Neural cell (in vitro differentiated cells): ENCODE measurements around the gene PGAP3. TPM values are rescaled to one million over a fixed set of nuclear protein-coding genes. Genes with fewer than 3 reads are reported as not detected.

Experiments
- H2AFZ ChIP-seq: fragments of 200-600, 300-800 bp; sonication (generic), shearing (Covaris generic); 2 replicates; pipeline ENCODE4 v1.6.0; 2014; ENCODE audit warnings: low read depth, mild to moderate bottlenecking, antibody characterized with exemption, low read length, moderate library complexity
- H3F3A ChIP-seq: fragments of 200-600 bp; shearing (Covaris generic); 2 replicates; pipeline ENCODE4 v1.6.1; 2016; ENCODE audit warnings: mild to moderate bottlenecking, moderate library complexity, mixed read lengths, antibody characterized with exemption, low read length; ENCODE audit not compliant: insufficient read depth, poor library complexity, severe bottlenecking
- H3K27ac ChIP-seq: fragments of 200-600, 300-800 bp; sonication (generic), shearing (Covaris generic); 2 replicates; pipeline ENCODE4 v1.5.1; 2014; ENCODE audit warnings: mild to moderate bottlenecking, low read length, moderate library complexity
- H3K27me3 ChIP-seq: fragments of 300-800, 200-600 bp; sonication (generic), shearing (Covaris generic); 2 replicates; pipeline ENCODE4 v1.6.0; 2014; ENCODE audit warnings: mild to moderate bottlenecking, low read depth, low read length, moderate library complexity; ENCODE audit not compliant: insufficient read depth
- H3K36me3 ChIP-seq: fragments of 300-800, 200-600 bp; sonication (generic), shearing (Covaris generic); 2 replicates; pipeline ENCODE4 v1.5.1; 2014; ENCODE audit warnings: mild to moderate bottlenecking, antibody characterized with exemption, low read length, moderate library complexity; ENCODE audit not compliant: insufficient read depth
- H3K4me2 ChIP-seq: fragments of 300-800, 200-600 bp; sonication (generic), shearing (Covaris generic); 2 replicates; pipeline ENCODE4 v1.6.0; 2014; ENCODE audit warnings: mild to moderate bottlenecking, low read length
- H3K4me3 ChIP-seq: fragments of 300-800, 200-600 bp; sonication (generic), shearing (Covaris generic); 2 replicates; pipeline ENCODE4 v1.5.1; 2014; ENCODE audit warnings: mild to moderate bottlenecking, low read length, moderate library complexity
- H3K79me2 ChIP-seq: fragments of 200-600 bp; shearing (Covaris generic); replicated peaks from 2 replicates; pipeline ENCODE4 v1.6.0; 2014; ENCODE audit warnings: mild to moderate bottlenecking, low read length, moderate library complexity; ENCODE audit not compliant: insufficient read depth
- H3K9ac ChIP-seq: fragments of 300-800, 200-600 bp; sonication (generic), shearing (Covaris generic); 2 replicates; pipeline ENCODE4 v1.6.1; 2016; ENCODE audit warnings: mild to moderate bottlenecking, low read length, mixed read lengths
- H3K9me2 ChIP-seq: fragments of 200-600 bp; shearing (Covaris generic); 2 replicates; pipeline ENCODE4 v1.6.1; 2016; ENCODE audit warnings: mild to moderate bottlenecking, low read length, mixed read lengths; ENCODE audit not compliant: insufficient read depth
- H3K9me3 ChIP-seq: fragments of 200-600, 300-800 bp; sonication (generic), shearing (Covaris generic); 2 replicates; pipeline ENCODE4 v1.6.1; 2016; ENCODE audit warnings: mild to moderate bottlenecking, mixed run types, low read length, moderate library complexity, mixed read lengths
- H4K20me1 ChIP-seq: fragments of 200-600 bp; shearing (Covaris generic); 2 replicates; pipeline ENCODE4 v1.6.1; 2016; ENCODE audit warnings: mild to moderate bottlenecking, mixed run types; ENCODE audit not compliant: insufficient read depth
- CTCF ChIP-seq: fragments of 450-650 bp; IDR thresholded peaks from 2 replicates; pipeline ENCODE4 v1.5.1; 2014; ENCODE audit warnings: antibody characterized with exemption, mild to moderate bottlenecking, moderate library complexity; ENCODE audit not compliant: poor library complexity, severe bottlenecking
- EP300 ChIP-seq: fragments of 450-650 bp; conservative IDR thresholded peaks from 2 replicates; pipeline ENCODE4 v1.6.1; 2014; ENCODE audit warnings: antibody characterized with exemption, mild to moderate bottlenecking, moderate library complexity; ENCODE audit not compliant: poor library complexity, severe bottlenecking
- EZH2 ChIP-seq: fragments of 200-600, 300-800 bp; shearing (Covaris generic), sonication (generic); IDR thresholded peaks from 2 replicates; pipeline ENCODE4 v1.6.1; 2014; ENCODE audit warnings: antibody characterized with exemption, low read length, borderline replicate concordance, mild to moderate bottlenecking; ENCODE audit not compliant: insufficient read depth, poor library complexity, severe bottlenecking
- MXI1 ChIP-seq: fragments of 450-650 bp; conservative IDR thresholded peaks from 2 replicates; pipeline ENCODE4 v1.6.1; 2014; ENCODE audit warnings: antibody characterized with exemption, mild to moderate bottlenecking; ENCODE audit not compliant: poor library complexity, severe bottlenecking
- POLR2AphosphoS5 ChIP-seq: IDR thresholded peaks from 2 replicates; pipeline ENCODE4 v1.6.1; 2012
- RAD21 ChIP-seq: fragments of 450-650 bp; conservative IDR thresholded peaks from 2 replicates; pipeline ENCODE4 v1.6.1; 2014; ENCODE audit warnings: antibody characterized with exemption, mild to moderate bottlenecking, moderate library complexity
- REST ChIP-seq: IDR thresholded peaks from 2 replicates; pipeline ENCODE4 v1.6.1; 2012; ENCODE audit warnings: borderline replicate concordance
- SMC3 ChIP-seq: fragments of 450-650 bp; conservative IDR thresholded peaks from 2 replicates; pipeline ENCODE4 v1.6.1; 2014; ENCODE audit warnings: antibody characterized with exemption, mild to moderate bottlenecking, moderate library complexity; ENCODE audit not compliant: poor library complexity
- TAF1 ChIP-seq: IDR thresholded peaks from 2 replicates; pipeline ENCODE4 v1.6.1; 2012; ENCODE audit warnings: low read depth
- polyA plus RNA-seq: library from polyadenylated mRNA; depleted of rRNA; stranded (reverse); fragments of >200 nt; gene quantifications from 2 replicates; pipeline ENCODE4 v1.2.3, GENCODE V29; 2014

Gene PGAP3
- polyA plus RNA-seq, 1 donor from 2014 or later: 27.2 TPM

- no peaks in the 10 kb centered on the region for H3K27me3 ChIP-seq
- no peak overlapping the region for H3K4me3 ChIP-seq
- H4K20me1 ChIP-seq: no peaks in the 10 kb centered on the region
- H2AFZ ChIP-seq: no peak overlapping the region
- no peaks in the 10 kb centered on the region for H3F3A ChIP-seq
- H3K9ac ChIP-seq: no peak overlapping the region
- H3K36me3 ChIP-seq: no peaks in the 10 kb centered on the region
- H3K9me3 ChIP-seq: no peaks in the 10 kb centered on the region
- H3K27ac ChIP-seq: no peak overlapping the region
- no peak overlapping the region for H3K4me2 ChIP-seq
- TF ChIP-seq MXI1 (no peak), RAD21 (no peak), EZH2 (no peak), EP300 (no peak), TAF1 (no peak), SMC3 (no peak), REST (no peak), POLR2AphosphoS5 (no peak), CTCF (no peak)
- H3K9me2 ChIP-seq: no peaks in the 10 kb centered on the region
- no peaks in the 10 kb centered on the region for H3K79me2 ChIP-seq
Observed at GRCh38 chr17:39715375-39716072, 27.7 kb upstream of the PGAP3 start.

DNA sequence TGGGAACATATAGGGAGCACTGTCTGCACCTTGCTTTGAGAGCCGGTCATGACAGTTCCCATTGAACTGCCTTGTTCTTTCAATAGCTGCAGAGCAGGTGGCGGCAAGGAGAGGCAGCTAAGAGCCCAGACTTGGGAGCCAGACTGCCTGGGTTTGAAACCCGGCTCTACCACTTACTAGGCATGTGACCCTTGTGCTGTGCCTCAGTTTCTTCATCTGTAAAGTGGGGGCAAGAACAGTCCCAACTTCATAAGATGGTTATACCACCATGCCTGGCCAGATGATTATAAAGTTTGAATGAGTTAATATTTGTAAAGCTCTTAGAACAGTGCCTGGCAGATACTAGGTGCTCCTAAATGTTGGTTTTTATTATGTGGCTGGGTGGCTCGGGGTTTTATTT is 26.4 kb upstream of the PGAP3 start:
- no peaks in the 10 kb centered on the region for H3K36me3 ChIP-seq

More for the DNA sequence above, 26.4 kb upstream of the PGAP3 start:
- Histone ChIP-seq H2AFZ (no peak overlapping the region), H3K9me2 (no peaks in the 10 kb centered on the region), H3K4me3 (no peak overlapping the region), H3K79me2 (no peaks in the 10 kb centered on the region), H3K27me3 (no peaks in the 10 kb centered on the region), H3K9me3 (no peaks in the 10 kb centered on the region), H3K9ac (no peak overlapping the region), H3F3A (no peaks in the 10 kb centered on the region), H4K20me1 (no peaks in the 10 kb centered on the region), H3K27ac (no peak overlapping the region), H3K4me2 (no peak overlapping the region)
- TF ChIP-seq POLR2AphosphoS5 (no peak), CTCF (no peak), EZH2 (no peak), TAF1 (no peak), MXI1 (no peak), REST (no peak), SMC3 (no peak)
